Measurements from ENCODE around the gene SYF2.

Gene SYF2

GRCh38 chr1:25232866-25233784 lies 823 bp upstream of the SYF2 start:
- TF ChIP-seq CTCF (IDR thresholded peaks at IDR 0.05; ENCODE audit: insufficient read depth, low read depth, low read length, missing control alignments): no peak

GRCh38 chr1:25223471-25223870 lies 8.8 kb downstream of the SYF2 start:
- peak; percentile 40 for DNase-seq (ENCODE audit: low read depth)
- no peak for TF ChIP-seq CTCF (IDR thresholded peaks at IDR 0.05; ENCODE audit: insufficient read depth, low read depth, low read length, missing control alignments)
- no peak overlapping the region for H3K4me3 ChIP-seq (ENCODE audit: low read length)

More at GRCh38 chr1:25232866-25233784, 823 bp upstream of the SYF2 start:
- peak overlapping the region; percentile 92 for H3K4me3 ChIP-seq (ENCODE audit: low read length)
- peak; percentile 88 for DNase-seq (ENCODE audit: low read depth)

DNA sequence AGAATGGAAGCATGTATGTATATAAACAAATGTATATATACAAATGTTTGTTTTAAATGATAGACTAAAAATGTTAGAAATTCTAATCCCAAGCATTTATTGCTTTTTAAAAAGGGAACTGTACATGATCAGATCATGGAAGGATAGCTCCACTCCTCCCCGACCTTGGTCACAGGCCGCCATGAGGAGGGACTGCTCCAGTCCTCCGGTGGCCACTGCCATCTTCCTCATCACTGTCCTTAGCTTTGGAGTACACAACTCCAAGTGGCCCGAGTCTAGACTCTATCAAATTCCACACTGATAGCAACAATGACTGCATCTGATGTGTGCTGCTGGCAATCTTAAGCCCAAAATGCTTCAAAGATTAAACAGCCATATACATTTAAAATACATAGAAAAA lies 9.7 kb downstream of the SYF2 start:
- no peak overlapping the region for H3K4me3 ChIP-seq (ENCODE audit: low read length)
- no peak for DNase-seq (ENCODE audit: low read depth)
- no peak for TF ChIP-seq CTCF (IDR thresholded peaks at IDR 0.05; ENCODE audit: insufficient read depth, low read depth, low read length, missing control alignments)

DNA sequence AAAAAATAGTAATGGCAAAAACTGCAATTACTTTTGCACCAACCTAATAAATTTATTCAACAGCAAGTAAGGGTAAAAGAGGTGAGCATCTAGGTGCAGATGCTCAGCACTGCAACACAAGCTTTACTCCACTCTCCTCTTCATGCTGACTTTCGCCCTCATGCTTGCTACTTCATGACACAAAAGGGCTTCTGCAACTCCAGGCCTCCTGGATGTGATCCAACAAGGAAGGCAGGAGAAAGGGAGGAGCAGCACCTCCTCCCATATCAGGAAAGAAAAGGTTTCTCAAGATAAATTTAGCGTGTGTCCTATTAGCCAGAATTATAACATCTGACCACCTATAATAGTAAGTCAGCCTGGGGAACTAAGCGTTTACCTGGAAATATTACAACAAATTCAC lies 11.6 kb downstream of the SYF2 start:
- TF ChIP-seq CTCF (IDR thresholded peaks at IDR 0.05; ENCODE audit: insufficient read depth, low read depth, low read length, missing control alignments): no peak
- no peak overlapping the region for H3K4me3 ChIP-seq (ENCODE audit: low read length)

DNA sequence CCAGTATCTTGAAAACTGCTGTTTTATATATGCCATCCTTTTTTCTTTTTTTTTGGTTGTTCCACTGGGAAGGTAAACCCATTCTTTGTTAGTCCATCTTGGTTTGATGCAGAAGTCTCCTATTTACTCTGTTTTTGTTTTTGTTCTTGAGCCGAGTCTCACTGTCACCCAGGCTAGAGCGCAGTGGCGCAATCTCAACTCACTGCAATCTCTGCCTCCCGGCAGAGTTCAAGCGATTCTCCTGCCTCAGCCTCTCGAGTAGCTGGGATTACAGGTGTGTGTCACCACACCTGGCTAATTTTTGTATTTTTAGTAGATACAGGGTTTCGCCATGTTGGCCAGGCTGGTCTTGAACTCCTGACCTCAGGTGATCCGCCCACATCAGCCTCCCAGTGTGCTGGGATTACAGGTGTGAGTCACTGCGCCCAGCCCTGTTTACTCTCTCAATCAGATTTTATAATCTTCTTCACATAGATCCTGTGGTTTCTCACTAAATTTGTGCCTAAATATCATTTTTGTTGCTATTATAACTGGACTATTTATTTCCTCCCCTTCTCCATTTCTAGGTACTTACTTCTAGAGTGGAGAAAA lies 12.5 kb downstream of the SYF2 start:
- no peak for DNase-seq (ENCODE audit: low read depth)
- H3K4me3 ChIP-seq (ENCODE audit: low read length): no peak overlapping the region

More for the DNA sequence above, 11.6 kb downstream of the SYF2 start:
- no peak for DNase-seq (ENCODE audit: low read depth)

DNA sequence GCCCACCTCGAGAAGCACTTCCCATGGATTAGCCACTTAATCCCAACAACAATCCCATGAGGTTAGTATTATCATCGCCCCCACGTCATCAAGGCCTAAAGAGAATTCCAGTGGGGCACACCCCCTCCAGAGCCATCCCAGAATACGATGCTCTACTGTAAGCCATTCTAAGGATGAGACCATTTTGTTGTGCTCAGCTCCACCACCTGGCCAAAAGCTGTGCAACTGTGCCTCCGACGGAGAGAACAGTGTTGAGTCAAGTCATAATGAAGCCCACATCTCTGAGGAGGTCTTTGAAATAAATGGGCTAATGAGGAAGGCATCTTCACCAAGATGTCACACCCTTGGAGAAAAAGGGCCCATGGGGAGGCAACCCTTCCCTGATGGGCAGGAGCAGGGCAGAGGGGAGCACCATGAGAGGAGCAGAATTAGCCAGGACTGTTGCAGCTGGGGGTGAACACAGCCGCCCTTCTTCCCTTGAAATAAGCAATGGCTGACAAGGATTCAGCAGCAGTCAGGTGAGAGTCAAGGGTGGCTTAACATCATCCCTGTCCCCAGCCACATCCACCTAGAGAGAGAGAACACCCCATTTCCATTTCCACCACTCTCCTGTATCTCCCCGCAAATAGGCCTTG lies 14.6 kb downstream of the SYF2 start:
- H3K4me3 ChIP-seq (ENCODE audit: low read length): no peak overlapping the region
- DNase-seq (ENCODE audit: low read depth): no peak
- no peak for TF ChIP-seq CTCF (IDR thresholded peaks at IDR 0.05; ENCODE audit: insufficient read depth, low read depth, low read length, missing control alignments)

More for the DNA sequence above, 12.5 kb downstream of the SYF2 start:
- TF ChIP-seq CTCF (IDR thresholded peaks at IDR 0.05; ENCODE audit: insufficient read depth, low read depth, low read length, missing control alignments): no peak
